ENCODE data around the gene TMEM169. TPM values are rescaled to one million over a fixed set of nuclear protein-coding genes. Genes with fewer than 3 reads are reported as not detected.
A peak's percentile ranks its signal among the peaks of the same experiment; 100 is the strongest.

The TMEM169 gene
- total and polyA plus RNA-seq, 9 of the 15 experiments (the other 6 are each of a cell fraction or from before 2014, with no cell fraction given) = 0.01 to 0.09 (median 0.04) TPM; not detected in 5

GRCh38 chr2:216107760-216108159 is 26.0 kb downstream of the TMEM169 start:
- Histone ChIP-seq H3K9me1 (ENCODE audit: control insufficient read depth, insufficient read depth, low read length) (no peaks in the 10 kb centered on the region), H3K4me3 (no peak overlapping the region), H3K36me3 (ENCODE audit: control insufficient read depth, insufficient read depth, low read length) (peaks cover 26% of the 10 kb centered on the region; the same call in 2 of the 3 replicates), H4K20me1 (replicated peaks; ENCODE audit: control insufficient read depth, insufficient read depth, low read length) (no peaks in the 10 kb centered on the region; the same call in 1 of the 2 replicates), H3K9me3 (replicated peaks; ENCODE audit: control insufficient read depth, insufficient read depth, low read depth, low read length) (no peaks in the 10 kb centered on the region), H3K4me1 (replicated peaks in 1 of 2; ENCODE audit: control insufficient read depth in 2 of 2, insufficient read depth in 2 of 2, low read length in 2 of 2) (peaks cover 5 to 14% of the 10 kb centered on the region in 2 experiments; a peak in 4 of 5 replicates), H3K9ac (ENCODE audit: insufficient read depth in 1 of 2, low read depth in 2 of 2, low read length in 2 of 2) (peak overlapping the region; percentile 75 to 79; a peak in 3 of 4 replicates), H3K4me2 (ENCODE audit: insufficient read depth, low read length) (peak overlapping the region; percentile 73), H3K27me3 (ENCODE audit: control insufficient read depth in 2 of 2, insufficient read depth in 2 of 2, low read length in 2 of 2) (no peaks in the 10 kb centered on the region), H3K79me2 (ENCODE audit: control insufficient read depth, insufficient read depth, low read length) (peaks cover 37% of the 10 kb centered on the region), H3K27ac (ENCODE audit: extremely low read depth, low read depth, low read length) (peak overlapping the region; percentile 46; the same call in 2 of the 3 replicates), H2AFZ (ENCODE audit: low read depth, low read length) (peak overlapping the region; percentile 88)
- intact Hi-C loops (cut with micrococcal nuclease) (loop anchor here (5.0 to 10.0 kb wide), 3 partner anchors 35 to 153 kb away; no protein-coding TSS in a partner anchor), in situ Hi-C loops (cut with MboI) (no loop called here)
- FAIRE-seq (no peak), DNase-seq (ENCODE audit: extremely low read depth in 1 of 4, low spot score in 3 of 4) (peak in 3 of 4 experiments; percentile 8 to 60 (median 12)), ATAC-seq (peak; percentile 58)
- TF ChIP-seq TBL1XR1 (IDR thresholded peaks at IDR 0.05; ENCODE audit: low read length in 2 of 2) (no peak), NRF1 (conservative IDR thresholded peaks at IDR 0.05 in 1 of 2, IDR thresholded peaks at IDR 0.05 in 1 of 2) (peak; percentile 15 to 20; a peak in 1 of 4 replicates), POLR2G (IDR thresholded peaks at IDR 0.05; ENCODE audit: low read depth, low read length) (0 out of 2 replicates have a peak, but pooled peaks have one; percentile 13)
- ChIA-PET POLR2A (interaction anchor here (1.5 to 1.6 kb wide), 2 partner anchors 11 to 14 kb away, joined by 4 read pairs; no protein-coding TSS in a partner anchor), CTCF (ENCODE audit: low intra/inter-chr PET ratio) (no interaction called here)
- 27% methylated on average over 13 of the region's 13 CpGs for WGBS (ENCODE audit: insufficient coverage, low coverage, missing lambda C conversion rate)
- BruUV-seq (replicated peaks) = no TSS peak

Measured in K562 (cell line).